ENCODE results near the gene NUP155.
"Not testable (repeated sequence)": the region's sequence is repeated elsewhere in the genome, so short reads cannot be mapped to it uniquely, and the experiment has no call there.

NUP155 gene

GRCh38 chr5:37370864-37371726 is at the start of gene NUP155:
NUP155 (minus strand) TSS chr5:37371106; CDS start chr5:37370977, 129 bp downstream.
- peak; percentile 95 for DNase-seq (ENCODE audit: low spot score)

DNA sequence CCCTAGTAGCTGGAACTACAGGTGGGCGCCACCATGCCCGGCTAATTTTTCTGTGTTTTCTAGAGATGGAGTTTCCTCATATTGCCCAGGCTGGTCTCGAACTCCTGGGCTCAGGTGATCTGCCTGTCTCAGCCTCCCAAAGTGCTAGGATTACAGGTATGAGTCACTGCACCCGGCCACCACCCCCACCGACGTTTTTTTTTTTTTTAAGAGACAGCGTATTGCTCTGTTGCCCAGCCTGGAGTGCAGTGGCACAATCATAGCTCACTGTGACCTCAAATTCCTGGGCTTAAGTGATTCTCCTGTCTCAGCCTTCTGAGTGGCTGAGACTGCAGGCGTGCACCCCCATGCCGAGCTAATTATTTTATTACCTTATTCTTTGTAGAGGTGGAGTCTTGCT is 46.4 kb upstream of the NUP155 start:
- no peak for DNase-seq (ENCODE audit: low spot score)

GRCh38 chr5:37415456-37415855 is 44.5 kb upstream of the NUP155 start:
- DNase-seq (ENCODE audit: low spot score) = not testable (repeated sequence)

- no peak for DNase-seq (ENCODE audit: low spot score)
Measured at GRCh38 chr5:37412515-37412914, 41.6 kb upstream of the NUP155 start.

DNA sequence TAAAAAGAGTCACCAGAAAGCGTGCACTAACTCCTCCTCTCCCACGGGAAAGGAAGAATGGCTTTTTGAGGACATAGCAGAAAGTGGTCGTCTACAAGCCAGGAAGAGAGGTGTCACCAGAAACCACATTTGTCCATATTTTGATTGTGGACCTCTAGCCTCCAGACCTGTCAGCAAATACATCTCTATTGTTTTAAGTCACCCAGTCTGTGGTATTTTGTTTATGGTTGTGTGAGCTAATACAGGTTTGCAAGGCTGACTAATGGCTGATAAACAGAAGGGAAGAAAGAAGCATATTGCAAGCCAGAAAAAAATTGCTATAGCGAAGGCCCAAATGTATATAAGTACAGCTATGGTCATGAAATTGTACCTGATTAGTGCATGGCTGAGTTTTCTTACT is 29.6 kb upstream of the NUP155 start:
- no peak for DNase-seq (ENCODE audit: low spot score)

DNA sequence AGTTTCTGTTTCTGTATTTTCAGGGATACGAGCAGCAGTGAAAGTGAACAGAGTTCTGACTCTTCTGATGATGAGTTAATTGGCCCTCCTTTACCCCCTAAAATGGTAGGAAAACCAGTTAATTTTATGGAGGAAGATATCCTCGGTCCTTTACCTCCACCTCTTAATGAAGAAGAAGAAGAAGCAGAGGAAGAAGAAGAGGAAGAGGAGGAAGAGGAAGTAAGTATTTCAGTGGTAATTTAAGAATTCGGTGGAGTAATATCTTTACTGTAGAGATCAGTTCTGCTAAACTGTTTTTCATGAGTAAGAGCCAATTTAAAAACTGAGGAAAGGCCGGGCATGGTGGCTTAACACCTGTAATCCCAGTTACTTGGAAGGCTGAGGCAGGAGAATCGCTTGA is 25.4 kb upstream of the NUP155 start:
- DNase-seq (ENCODE audit: low spot score) = no peak

DNA sequence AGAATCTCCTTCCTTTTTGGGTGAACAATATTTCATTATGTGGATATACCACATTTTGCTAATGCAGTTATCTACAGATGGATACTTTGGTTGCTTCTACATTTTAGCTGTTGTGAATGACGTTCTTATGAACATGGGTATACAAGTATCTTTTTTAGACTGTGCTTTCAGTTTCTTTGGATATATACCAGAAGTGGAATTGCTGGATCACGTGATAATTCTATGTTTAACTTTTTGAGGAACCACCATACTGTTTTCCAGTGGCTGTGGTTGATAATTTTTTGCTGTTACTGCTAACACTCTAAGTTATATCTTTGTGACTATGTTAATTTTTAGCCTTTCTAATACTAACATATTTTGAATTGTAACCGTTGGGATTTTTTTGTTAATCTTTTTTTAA is 20.7 kb upstream of the NUP155 start:
- DNase-seq (ENCODE audit: low spot score) = no peak

DNA sequence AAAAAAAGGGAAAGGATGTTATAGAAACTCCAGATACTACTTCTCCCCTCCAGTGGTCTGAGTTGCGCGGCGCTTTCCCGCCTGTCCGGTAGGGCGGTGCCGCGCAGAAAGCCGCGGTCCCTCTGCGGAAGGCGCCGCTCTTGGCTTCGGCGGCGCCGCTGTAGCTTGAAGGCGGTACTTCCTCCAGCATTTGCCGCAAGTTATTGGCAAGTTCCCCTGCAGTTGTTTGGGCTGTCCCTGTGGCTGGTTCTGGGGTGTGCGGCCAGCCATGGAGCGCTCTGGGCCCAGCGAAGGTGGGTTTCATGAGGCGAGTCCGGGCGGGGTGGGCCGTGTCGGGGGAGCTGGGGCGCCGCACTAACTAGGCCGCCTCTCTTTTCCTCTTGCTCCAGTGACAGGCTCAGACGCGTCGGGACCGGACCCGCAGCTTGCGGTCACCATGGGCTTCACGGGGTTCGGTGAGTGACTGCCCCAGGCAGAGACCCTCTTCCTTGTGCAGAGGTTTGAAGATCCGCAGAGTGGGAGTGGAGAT is 8.3 kb upstream of the NUP155 start, which contains the start of gene WDR70:
WDR70 (plus strand) TSS at position 219 of the 529 bp plus-strand sequence; CDS start at position 269, 50 bp downstream.
- DNase-seq (ENCODE audit: low spot score) = peak; percentile 82

- DNase-seq (ENCODE audit: low spot score) = not testable (repeated sequence)
Measured at GRCh38 chr5:37378066-37378465, 7.2 kb upstream of the NUP155 start.

GRCh38 chr5:37375091-37375490 is 4.2 kb upstream of the NUP155 start:
- no peak for DNase-seq (ENCODE audit: low spot score)

GRCh38 chr5:37370550-37370863 is 399 bp downstream of the NUP155 start:
- DNase-seq (ENCODE audit: low spot score) = no peak

DNA sequence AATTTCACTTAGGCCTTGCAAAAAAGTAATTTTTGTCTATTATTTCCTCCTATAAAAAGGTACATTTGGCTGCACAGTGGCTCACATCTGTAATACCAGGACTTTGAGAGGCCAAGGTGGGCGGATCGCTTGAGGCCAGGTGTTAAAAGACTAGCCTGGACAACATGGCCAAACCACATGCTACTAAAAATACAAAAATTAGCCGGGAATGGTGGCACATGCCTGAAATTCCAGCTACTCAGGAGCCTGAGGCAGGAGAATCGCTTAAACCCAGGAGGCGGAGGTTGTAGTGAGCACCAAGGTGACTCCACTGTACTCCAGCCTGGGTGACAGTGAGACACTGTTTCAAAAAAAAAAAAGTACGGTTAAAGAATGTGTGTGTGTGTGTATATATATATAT is 15.7 kb downstream of the NUP155 start:
- DNase-seq (ENCODE audit: low spot score) = no peak

GRCh38 chr5:37342741-37343140 is 28.2 kb downstream of the NUP155 start:
- DNase-seq (ENCODE audit: low spot score) = not testable (repeated sequence)

- not testable (repeated sequence) for DNase-seq (ENCODE audit: low spot score)
Measured at GRCh38 chr5:37334754-37335153, 36.2 kb downstream of the NUP155 start.

GRCh38 chr5:37326536-37326935 is 44.4 kb downstream of the NUP155 start:
- DNase-seq (ENCODE audit: low spot score) = no peak

DNA sequence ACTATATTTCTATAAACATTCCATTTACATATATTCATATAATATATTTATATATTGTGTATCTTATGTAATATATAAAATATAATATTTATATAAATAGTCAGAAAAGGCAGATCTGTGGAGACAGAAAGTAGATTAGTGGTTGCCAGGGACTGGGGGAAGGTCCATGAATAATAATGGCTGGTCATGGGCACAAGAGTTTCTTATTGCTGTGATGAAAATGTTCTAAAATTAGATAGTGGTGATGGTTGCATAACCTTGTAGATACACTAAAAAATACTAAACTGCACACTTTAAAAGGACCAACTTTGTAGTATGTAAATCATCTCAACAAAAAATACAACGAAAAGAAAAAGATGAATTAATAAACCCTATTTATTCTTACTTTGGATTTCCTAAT is 47.3 kb downstream of the NUP155 start:
- DNase-seq (ENCODE audit: low spot score) = no peak

DNA sequence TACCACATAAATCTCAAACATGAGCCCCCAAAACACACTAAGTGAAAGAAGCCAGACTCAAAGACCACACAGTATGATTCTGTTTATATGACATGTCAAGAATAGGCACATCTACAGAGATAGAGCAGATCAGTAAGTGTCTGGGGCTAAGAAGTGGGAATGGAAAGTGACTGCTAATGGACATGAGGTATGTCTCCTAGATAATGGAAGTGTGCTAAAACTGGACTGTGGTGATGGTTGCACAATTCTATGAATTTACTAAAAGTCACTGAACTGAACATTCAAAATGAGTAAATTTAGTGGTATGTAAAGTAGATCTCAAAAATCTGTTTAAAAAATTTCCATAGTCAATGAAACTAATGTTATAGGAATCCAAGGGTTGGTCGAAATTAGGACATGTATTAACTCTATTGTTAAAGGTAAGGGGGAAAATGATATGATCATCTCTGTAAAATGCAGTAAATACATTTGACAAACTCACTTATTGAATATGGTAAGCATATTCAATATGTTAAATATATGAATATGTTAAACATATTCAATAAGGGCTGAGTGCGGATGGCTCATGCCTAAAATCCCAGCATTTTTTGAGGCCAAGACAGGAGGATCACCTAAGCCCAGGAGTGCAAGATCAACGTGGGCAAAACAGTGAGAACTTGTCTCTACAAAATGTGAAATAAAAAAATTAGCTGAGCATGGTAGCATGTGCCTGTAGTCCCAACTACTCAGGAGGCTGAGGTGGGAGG is 51.7 kb downstream of the NUP155 start:
- DNase-seq (ENCODE audit: low spot score) = no peak

GRCh38 chr5:37316027-37316426 is 54.9 kb downstream of the NUP155 start:
- DNase-seq (ENCODE audit: low spot score) = no peak

DNA sequence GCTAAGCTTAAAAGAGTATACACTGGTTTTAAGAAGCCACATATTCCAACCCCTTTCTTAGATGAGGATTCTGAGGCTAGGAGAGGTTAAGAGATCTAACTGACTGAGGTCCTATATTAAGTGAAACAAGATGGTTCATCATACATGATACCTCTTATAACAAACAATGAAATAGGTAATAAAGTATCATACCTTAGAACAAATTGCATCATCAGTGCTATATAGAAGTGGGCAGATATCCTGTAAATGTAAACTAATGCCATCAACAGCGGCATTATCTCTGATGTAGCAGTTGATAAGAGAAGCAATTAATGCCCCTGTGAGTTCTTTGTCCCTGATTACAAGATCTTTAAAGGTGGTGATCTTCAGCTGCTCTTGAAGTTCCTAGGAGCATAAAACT is 60.5 kb downstream of the NUP155 start:
- no peak for DNase-seq (ENCODE audit: low spot score)

DNA sequence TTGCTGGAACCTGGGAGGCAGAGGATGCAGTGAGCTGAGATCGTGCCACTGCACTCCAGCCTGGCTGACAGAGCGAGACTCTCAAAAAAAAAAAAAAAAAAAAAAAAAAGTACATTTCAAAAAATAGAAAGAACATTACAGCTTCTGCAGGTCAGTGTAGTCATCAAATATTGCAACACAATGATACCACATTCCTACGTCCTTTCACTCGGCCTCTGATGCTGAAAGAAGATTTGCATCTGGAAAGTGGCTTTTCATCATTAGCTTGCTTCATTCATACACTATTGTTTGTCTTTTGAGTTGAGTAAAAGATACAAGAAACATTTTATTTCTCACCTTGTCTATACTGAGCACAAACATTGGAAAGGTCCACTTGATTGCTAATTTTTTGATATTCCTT is 62.1 kb downstream of the NUP155 start:
- no peak for DNase-seq (ENCODE audit: low spot score)

DNA sequence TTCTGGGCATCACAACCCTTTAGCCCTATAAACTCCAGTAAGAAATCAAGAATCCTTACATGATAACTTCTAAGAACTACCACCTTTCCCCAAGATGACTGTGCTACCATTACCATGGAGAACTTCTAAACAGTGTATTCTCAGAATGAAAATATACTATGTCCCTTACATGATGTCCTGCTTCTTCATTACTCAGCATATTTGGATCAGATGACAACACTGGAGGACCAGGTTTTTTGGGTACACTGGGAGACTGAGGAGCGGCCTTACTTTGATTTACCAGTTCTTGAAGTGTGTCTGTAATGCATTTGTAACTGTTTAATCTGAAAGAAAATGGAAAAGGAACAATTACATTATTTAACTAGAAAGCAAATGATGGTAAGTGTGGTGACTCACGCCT is 66.0 kb downstream of the NUP155 start:
- no peak for DNase-seq (ENCODE audit: low spot score)

GRCh38 chr5:37296313-37296712 is 74.6 kb downstream of the NUP155 start:
- DNase-seq (ENCODE audit: low spot score) = not testable (repeated sequence)

GRCh38 chr5:37283214-37283820 is 87.6 kb downstream of the NUP155 start:
- no peak for DNase-seq (ENCODE audit: low spot score)
